T follicular helper cell (primary cell): ENCODE measurements around the gene TADA3.
"Not testable (repeated sequence)": the region's sequence is repeated elsewhere in the genome, so short reads cannot be mapped to it uniquely, and the experiment has no call there.

ENCODE experiments used
- DNase-seq: peaks from one replicate; pipeline ENCODE4 v3.0.0-alpha.2; 2020; ENCODE audit warnings: low read depth

The TADA3 gene

GRCh38 chr3:9783954-9784353 lies 8.3 kb downstream of the TADA3 start:
- no peak for DNase-seq

DNA sequence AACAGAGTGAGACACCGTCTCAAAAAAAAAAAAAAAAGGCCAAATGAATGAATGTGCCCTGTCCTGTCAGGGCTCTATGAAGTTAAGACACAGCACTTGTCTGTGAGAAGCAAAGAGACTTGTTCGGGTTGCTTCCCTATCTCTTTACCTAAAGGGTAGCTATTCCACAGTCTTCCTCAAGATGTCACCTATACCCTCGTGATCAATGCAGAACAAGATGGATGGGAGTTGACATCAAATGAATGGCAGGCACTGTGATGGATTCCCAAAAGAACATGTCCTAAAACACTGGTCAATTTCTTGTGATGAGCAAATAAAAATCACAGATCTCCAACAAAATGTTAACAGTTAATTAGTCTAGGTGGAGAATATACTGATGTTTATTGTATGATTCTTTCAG lies 9.5 kb downstream of the TADA3 start:
- no peak for DNase-seq

DNA sequence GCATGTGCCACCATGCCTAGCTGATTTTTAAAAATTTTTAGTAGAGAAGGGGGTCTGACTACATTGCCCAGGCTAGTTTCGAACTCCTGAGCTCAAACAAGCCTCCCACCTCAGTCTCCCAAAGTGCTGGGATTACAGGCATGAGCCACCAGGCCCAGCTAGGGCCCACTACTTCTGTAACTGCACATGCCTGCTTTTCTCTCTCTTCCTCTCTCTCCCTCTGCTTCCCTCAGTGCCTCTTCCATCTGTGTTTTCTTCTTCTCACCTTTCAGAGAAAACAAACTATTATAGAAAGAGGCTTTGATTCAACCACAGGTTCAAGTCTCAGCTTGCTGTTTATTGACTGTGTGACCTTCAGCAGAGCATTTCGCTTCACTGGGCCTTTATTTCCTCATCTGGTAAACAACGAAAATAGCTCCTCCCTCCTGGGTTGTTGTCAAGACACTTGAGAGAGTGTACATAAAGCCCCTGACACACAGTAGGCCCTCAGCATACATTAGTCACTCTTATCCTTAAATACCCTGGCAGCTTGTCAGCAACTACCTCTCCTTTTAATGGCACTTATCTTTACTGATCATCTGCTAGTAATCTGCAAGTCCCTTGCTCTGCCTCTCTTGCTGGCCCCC lies 10.2 kb downstream of the TADA3 start:
- no peak for DNase-seq

- no peak for DNase-seq
Measured at GRCh38 chr3:9781551-9781950, 10.7 kb downstream of the TADA3 start.

DNA sequence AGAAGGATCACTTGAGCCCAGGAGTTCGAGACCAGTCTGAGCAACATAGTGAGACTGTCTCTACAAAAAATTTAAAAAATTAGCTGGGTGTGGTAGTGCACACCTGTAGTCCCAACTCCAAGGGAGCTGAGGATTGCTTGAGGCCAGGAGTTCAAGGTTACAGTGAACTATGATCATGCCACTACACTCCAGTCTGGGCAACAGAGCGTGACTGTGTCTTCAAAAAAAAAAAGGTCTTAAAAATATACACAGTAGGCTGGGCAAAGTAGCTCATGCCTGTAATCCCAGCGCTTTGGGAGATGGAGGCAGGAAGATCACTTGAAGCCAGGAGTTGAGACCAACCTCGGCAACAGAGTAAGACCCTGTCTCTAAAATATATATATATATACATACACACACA lies 11.4 kb downstream of the TADA3 start:
- DNase-seq, result no peak

GRCh38 chr3:9780458-9780812 lies 11.8 kb downstream of the TADA3 start:
- DNase-seq, result no peak

GRCh38 chr3:9779721-9780457 lies 12.4 kb downstream of the TADA3 start:
- no peak for DNase-seq

GRCh38 chr3:9779075-9779593 lies 13.1 kb downstream of the TADA3 start:
- no peak for DNase-seq

DNA sequence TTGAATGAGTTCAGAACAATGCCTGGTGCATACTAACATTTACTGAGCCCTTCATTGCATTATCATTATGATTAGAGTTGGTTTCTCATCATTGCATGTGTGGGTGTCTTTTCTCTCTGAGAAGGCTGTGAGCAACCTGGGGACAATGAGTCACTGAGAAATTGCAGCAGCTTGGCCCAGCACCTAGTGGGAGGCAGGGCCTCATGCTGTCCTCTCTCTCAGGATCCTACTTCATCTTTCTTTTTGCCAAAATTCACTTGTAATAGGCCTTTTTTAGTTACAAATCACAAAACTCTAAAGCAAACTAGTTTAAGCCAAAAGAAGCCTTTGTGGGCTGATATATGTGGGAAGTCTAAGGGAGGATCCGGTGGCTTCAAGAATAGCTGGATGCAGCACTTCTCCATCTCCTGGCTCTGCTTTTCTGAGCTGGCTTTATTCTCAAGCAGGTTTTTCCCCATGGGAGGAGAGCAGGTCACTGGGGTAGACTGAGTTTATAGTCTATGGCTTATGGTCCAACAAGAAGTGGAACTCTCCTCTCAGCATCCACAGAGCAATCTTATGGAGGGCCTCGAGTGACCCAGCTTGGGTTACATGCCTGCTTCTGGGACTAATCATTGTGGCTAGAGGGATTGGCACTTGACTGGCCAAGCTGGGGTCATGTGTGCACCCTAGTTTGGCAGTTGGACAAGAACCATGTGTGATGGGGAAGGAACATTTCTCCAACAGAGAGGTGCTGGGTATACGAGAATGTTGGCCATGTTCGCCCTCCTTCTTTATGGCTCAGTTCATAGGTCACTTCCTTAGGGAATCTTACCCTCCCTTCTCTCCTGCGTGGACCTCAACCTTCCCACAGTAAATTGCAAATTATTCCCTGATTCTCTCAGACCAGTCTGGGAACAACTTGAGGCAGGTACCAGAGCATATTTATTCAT lies 13.9 kb downstream of the TADA3 start:
- DNase-seq, result no peak

GRCh38 chr3:9777694-9778021 lies 14.6 kb downstream of the TADA3 start:
- no peak for DNase-seq

- no peak for DNase-seq
Measured at GRCh38 chr3:9776896-9777693, 15.2 kb downstream of the TADA3 start.

DNA sequence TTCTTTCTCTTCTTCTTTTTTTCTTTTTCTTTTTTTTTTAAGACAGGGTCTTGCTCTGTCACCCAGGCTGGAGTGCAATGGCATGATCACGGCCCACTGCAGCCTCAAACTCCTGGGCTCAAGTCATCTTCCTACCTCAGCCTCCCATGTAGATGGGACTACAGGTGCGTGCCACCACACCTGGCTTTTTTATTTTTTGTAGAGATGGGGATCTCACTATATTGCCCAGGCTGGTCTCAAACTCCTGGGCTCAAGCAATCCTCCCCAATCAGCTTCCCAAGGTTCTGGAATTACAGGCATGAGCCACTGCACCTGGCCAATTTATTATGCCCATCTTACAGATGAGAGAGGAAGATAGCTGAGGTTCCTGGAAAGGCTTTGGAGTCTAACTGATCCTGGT lies 21.3 kb downstream of the TADA3 start:
- DNase-seq, result not testable (repeated sequence)

GRCh38 chr3:9770276-9770812 lies 21.9 kb downstream of the TADA3 start:
- no peak for DNase-seq

DNA sequence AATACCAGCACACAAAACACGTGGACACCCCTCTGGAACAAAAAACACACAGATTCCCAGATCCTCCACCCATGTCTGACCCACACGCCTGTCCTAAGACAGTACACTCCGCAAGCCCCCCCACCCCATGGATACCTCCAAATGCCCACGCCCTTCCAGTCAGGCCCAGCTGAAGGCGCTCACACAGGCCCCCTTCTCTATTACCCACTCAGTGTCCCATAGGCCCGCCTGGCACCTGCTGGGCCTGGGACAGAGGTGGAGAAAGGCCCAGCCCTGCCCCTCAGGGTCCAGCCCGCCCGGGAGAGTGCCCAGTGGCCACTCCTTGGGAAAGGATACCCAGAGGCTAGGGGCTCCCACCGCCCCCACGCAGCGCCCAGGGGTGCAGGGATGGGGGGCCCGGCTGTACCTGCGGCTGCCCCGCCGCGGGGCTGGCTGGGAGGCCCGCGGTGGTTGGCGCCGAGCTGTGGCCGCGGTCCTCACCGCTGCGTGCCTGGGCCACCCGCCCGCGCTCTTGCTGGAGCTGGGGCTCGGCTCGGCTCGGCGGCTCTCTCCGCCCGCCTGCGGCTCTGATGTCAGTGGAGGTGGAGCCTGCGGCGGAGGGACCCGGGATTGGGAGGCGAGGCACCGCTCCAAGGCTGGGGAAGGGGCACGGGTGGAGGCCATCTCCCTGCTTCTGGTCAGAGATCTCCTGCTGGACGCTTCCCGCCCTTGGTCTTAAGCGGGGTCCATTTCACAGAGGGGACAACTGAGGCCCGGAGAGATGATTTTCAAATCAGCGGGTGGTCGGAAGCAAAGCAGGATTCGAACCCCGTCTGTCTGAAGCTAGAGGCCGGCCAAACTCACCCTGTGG lies 22.6 kb downstream of the TADA3 start, which contains the start of gene CAMK1:
Gene CAMK1 (minus strand): TSS at position 522 of the 850 bp plus-strand sequence. CDS start 2,198 bp downstream, outside the sequence.
- peak; percentile 36 for DNase-seq

DNA sequence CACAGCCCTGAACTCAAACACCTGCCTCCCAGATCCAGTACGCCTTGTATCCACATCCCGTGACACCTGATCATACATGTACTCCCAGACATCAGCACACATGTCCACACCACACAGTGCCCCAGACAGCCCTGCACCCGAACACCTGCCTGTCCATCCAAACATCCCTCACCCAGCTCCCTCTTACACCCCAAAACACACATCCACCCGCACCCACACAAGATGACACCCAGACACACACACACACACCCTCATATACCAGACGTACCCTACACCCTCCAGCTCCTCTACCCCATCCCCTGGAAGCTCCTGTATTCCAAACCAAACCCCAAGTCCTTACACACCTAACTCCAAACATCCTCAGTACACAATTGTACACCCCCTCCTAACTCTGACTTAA lies 23.3 kb downstream of the TADA3 start:
- DNase-seq, result no peak

DNA sequence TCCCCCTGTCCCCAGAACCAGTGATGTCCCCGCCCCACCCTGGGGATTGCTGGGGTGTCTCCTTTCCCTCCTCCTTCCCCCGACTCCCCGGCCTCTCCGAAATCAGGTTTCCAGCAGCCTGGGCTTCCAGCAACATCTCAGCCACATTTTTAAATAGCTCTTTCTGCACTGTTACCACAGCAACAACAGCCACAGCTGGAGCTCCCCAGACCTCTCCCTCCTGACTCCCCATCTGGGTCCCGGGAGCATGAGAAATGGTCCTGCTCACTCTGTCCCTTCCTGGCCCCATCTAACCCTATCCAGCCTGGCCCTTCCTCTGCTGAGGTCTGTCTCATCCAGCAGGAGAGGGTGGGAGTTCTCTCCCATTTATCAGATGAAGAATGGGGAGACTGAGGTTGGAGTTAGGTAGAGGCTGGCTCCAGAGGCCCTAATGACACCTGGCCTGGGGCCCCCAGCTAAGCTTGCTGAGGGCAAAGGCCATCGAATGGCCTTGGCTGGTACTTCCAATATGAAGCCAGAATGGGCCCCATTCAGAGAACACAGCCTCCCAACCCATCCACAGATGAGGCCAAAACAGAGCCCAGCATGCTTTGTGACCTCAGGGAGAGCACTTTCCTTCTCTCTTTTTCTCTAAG lies 24.0 kb downstream of the TADA3 start:
- no peak for DNase-seq

- DNase-seq, result no peak
Measured at GRCh38 chr3:9767418-9767817, 24.9 kb downstream of the TADA3 start.

GRCh38 chr3:9765865-9766264 lies 26.4 kb downstream of the TADA3 start:
- no peak for DNase-seq

DNA sequence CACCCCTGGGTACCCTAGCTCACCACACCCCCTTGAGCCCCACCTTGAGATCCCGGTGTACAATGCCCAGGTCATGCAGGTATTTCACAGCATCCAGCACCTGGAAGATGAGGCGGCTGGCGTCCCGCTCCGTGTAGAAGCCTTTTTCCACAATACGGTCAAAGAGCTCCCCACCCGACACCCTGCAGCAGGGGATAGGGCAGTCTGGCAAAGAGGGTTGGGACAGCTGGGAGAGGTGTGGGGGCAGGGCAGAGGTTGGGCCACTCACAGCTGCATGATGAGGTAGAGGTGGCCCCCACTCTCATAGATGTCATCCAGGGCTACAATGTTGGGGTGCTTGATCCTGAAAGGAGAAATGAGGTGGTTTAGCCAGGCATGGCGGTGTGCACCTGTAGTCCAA lies 29.4 kb downstream of the TADA3 start:
- no peak for DNase-seq

- DNase-seq, result no peak
Measured at GRCh38 chr3:9761919-9762318, 30.4 kb downstream of the TADA3 start.
